Chondrocyte (in vitro differentiated cells): Measurements from ENCODE around the gene KIAA0319L. TPM values are rescaled to one million over a fixed set of nuclear protein-coding genes. Genes with fewer than 3 reads are reported as not detected.

Experiments
- DNase-seq: peaks from one replicate; pipeline ENCODE4 v3.0.0; 2021; ENCODE audit warnings: mixed read lengths, low spot score
- H3K27ac Mint-ChIP-seq: one replicate; pipeline ENCODE4 v1.8.0; 2021; ENCODE audit warnings: mild to moderate bottlenecking, moderate library complexity, mixed read lengths; ENCODE audit not compliant: unreplicated experiment
- H3K27me3 Mint-ChIP-seq: 2 replicates; pipeline ENCODE4 v1.8.0; 2021; ENCODE audit warnings: low read depth, mixed read lengths
- H3K36me3 Mint-ChIP-seq: 2 replicates; pipeline ENCODE4 v1.8.0; 2021; ENCODE audit warnings: low read depth, mixed read lengths
- H3K4me1 Mint-ChIP-seq: 2 replicates; pipeline ENCODE4 v1.8.0; 2021; ENCODE audit warnings: low read depth, mild to moderate bottlenecking, mixed read lengths
- H3K4me3 Mint-ChIP-seq: one replicate; pipeline ENCODE4 v1.8.0; 2021; ENCODE audit warnings: mild to moderate bottlenecking, moderate library complexity, mixed read lengths; ENCODE audit not compliant: unreplicated experiment
- H3K9me3 Mint-ChIP-seq: 2 replicates; pipeline ENCODE4 v1.8.0; 2021; ENCODE audit warnings: low read depth, mixed read lengths
- CTCF ChIP-seq: fragments of 200-600 bp; sonication (generic); IDR thresholded peaks from 2 replicates; pipeline ENCODE4 v1.5.0; 2021; ENCODE audit warnings: antibody characterized with exemption, mild to moderate bottlenecking, moderate library complexity
- total RNA-seq: library from RNA; stranded (reverse); gene quantifications from 3 replicates; pipeline ENCODE4 v1.2.1, GENCODE V29; 2021

Gene KIAA0319L
- total RNA-seq, 1 donor from 2014 or later: 28.7 TPM

DNA sequence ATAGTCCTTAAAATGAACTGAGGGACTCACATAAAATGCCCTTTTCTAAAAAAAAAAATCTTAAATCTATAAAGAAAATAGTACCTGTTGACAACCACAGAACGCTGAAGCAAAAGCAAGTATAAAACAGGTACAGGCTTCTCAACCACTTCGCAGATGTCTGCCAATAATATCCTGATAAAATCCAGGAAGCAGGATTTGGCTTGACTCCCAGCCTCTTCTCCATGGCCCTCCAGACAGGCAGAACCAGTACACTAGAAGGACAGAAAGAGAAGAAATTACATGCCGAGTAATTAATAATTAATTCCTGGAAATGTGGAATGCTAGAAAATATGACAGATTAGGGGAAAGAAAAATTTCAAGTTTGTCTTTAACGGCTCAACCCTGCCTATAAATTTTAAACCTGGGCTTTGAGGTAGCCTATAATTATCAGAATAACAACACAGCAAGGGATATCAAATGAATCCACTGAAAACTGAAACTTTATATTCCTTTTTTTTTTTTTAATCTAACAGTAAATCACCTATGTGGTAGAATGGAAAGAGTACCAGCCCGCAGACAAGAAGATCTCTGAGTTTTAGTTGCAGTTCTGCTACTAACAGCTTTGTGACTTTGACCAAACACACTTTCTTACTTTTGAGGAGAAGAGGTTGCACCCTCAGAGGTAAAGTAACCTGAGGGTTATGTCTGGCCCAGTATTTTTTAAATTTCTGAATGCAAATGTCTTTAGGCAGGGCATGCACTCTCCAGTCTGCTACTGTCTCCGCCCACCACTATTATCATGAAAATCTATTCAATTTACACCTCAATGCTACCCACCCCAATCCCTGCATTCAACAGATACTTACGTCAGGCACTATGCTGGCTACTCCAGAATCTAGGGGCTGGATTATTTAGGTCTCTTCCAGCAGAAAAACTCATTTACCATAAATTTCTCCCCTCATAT, 2.7 kb downstream of the KIAA0319L start:
- Mint-ChIP-seq H3K27me3 (no peaks in the 10 kb centered on the region), H3K4me3 (no peak overlapping the region), H3K4me1 (peaks cover 36% of the 10 kb centered on the region), H3K36me3 (peaks cover 5% of the 10 kb centered on the region), H3K27ac (no peak overlapping the region), H3K9me3 (no peaks in the 10 kb centered on the region)
- no peak for TF ChIP-seq CTCF
- no peak for DNase-seq

DNA sequence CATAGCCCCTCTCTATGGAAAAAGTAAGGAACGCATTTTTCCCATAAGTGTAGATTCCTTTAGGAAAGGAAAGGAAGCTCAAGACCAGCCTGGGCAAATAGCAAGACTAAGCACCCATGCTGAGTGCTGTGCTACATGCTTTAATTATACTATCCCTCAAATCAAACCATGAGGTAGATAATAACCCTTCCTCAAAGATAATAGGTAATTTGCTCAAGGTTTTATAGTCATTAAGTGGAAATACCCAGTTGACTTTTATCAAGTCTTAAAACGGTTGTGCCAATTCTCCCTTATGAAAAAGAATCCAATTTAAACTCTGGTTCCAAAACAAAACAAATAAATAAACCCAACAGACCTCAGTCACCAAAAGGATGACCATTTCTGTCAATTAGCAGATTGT, 3.4 kb downstream of the KIAA0319L start:
- TF ChIP-seq CTCF: no peak
- H3K36me3 Mint-ChIP-seq: peaks cover 5% of the 10 kb centered on the region
- peaks cover 30% of the 10 kb centered on the region for H3K4me1 Mint-ChIP-seq
- H3K27ac Mint-ChIP-seq: no peak overlapping the region
- no peak overlapping the region for H3K4me3 Mint-ChIP-seq
- no peaks in the 10 kb centered on the region for H3K9me3 Mint-ChIP-seq
- no peaks in the 10 kb centered on the region for H3K27me3 Mint-ChIP-seq
- DNase-seq: no peak

DNA sequence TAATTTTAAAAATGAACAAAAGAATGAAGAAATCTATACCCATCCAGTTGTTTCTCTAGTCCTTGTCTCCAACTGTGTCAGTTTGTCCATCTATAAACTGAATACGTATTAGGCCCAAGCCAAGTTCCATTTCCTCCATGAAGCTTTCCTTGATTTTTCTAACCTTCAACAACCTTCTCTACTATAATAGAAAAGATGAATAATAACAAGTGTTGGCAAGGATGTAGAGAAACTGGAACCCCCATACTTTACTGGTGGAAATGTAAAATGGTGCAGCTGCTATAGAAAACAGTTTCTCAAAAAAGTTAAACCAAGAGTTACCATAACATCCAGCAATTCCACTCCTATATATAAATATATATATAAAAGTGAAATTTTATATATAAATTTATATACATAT, 10.6 kb downstream of the KIAA0319L start:
- H3K36me3 Mint-ChIP-seq: peaks cover 11% of the 10 kb centered on the region
- DNase-seq: no peak
- H3K4me1 Mint-ChIP-seq: peaks cover 22% of the 10 kb centered on the region
- H3K27ac Mint-ChIP-seq: no peak overlapping the region
- no peak overlapping the region for H3K4me3 Mint-ChIP-seq
- H3K27me3 Mint-ChIP-seq: no peaks in the 10 kb centered on the region
- no peak for TF ChIP-seq CTCF
- no peaks in the 10 kb centered on the region for H3K9me3 Mint-ChIP-seq

- no peak overlapping the region for H3K27ac Mint-ChIP-seq
- H3K36me3 Mint-ChIP-seq: peaks cover 11% of the 10 kb centered on the region
- no peaks in the 10 kb centered on the region for H3K9me3 Mint-ChIP-seq
- no peak overlapping the region for H3K4me3 Mint-ChIP-seq
- no peaks in the 10 kb centered on the region for H3K27me3 Mint-ChIP-seq
- no peak for DNase-seq
- peaks cover 33% of the 10 kb centered on the region for H3K4me1 Mint-ChIP-seq
- peak; percentile 18 for TF ChIP-seq CTCF
These were observed 12.2 kb downstream of the KIAA0319L start for GRCh38 chr1:35544976-35545375.

GRCh38 chr1:35539824-35540261, 17.4 kb downstream of the KIAA0319L start:
- H3K4me3 Mint-ChIP-seq: peak overlapping the region; percentile 28
- no peak for TF ChIP-seq CTCF
- DNase-seq: no peak
- peak overlapping the region; percentile 89 for H3K27ac Mint-ChIP-seq
- peaks cover 76% of the 10 kb centered on the region for H3K4me1 Mint-ChIP-seq
- H3K9me3 Mint-ChIP-seq: no peaks in the 10 kb centered on the region
- no peaks in the 10 kb centered on the region for H3K36me3 Mint-ChIP-seq
- H3K27me3 Mint-ChIP-seq: no peaks in the 10 kb centered on the region
